Measurements from ENCODE around the gene AFF2.

GRCh38 chrX:148914783-148915182, 414.4 kb downstream of the AFF2 start:
- no peak for TF ChIP-seq POLR2A (IDR thresholded peaks at IDR 0.05)
- TF ChIP-seq, protein P1, sequence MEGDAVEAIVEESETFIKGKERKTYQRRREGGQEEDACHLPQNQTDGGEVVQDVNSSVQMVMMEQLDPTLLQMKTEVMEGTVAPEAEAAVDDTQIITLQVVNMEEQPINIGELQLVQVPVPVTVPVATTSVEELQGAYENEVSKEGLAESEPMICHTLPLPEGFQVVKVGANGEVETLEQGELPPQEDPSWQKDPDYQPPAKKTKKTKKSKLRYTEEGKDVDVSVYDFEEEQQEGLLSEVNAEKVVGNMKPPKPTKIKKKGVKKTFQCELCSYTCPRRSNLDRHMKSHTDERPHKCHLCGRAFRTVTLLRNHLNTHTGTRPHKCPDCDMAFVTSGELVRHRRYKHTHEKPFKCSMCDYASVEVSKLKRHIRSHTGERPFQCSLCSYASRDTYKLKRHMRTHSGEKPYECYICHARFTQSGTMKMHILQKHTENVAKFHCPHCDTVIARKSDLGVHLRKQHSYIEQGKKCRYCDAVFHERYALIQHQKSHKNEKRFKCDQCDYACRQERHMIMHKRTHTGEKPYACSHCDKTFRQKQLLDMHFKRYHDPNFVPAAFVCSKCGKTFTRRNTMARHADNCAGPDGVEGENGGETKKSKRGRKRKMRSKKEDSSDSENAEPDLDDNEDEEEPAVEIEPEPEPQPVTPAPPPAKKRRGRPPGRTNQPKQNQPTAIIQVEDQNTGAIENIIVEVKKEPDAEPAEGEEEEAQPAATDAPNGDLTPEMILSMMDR (IDR thresholded peaks at IDR 0.05): no peak

Data from esophagus squamous epithelium (tissue), 4 donors.